ENCODE data around the gene SP4.

SP4 gene

GRCh38 chr7:21448974-21449373, 21.1 kb downstream of the SP4 start:
- TF ChIP-seq ZNF70 (CRISPR knock-in tag; IDR thresholded peaks at IDR 0.05): no peak
- no peak for TF ChIP-seq SNAI2 (CRISPR knock-in tag; IDR thresholded peaks at IDR 0.05)
- no peak for TF ChIP-seq ZFP3 (CRISPR knock-in tag; IDR thresholded peaks at IDR 0.05)
- TF ChIP-seq ARNTL (CRISPR knock-in tag; IDR thresholded peaks at IDR 0.05; ENCODE audit: borderline replicate concordance, low read depth): no peak
- no peak for TF ChIP-seq PPARA (CRISPR knock-in tag; IDR thresholded peaks at IDR 0.05; ENCODE audit: borderline replicate concordance)
- no peak for TF ChIP-seq TSHZ2 (CRISPR knock-in tag; IDR thresholded peaks at IDR 0.05)
- no peak for TF ChIP-seq ESRRG (CRISPR knock-in tag; IDR thresholded peaks at IDR 0.05)
- no peak for ATAC-seq

- TF ChIP-seq CSRNP3 (CRISPR knock-in tag; IDR thresholded peaks at IDR 0.05) (no peak), SNAI2 (CRISPR knock-in tag; IDR thresholded peaks at IDR 0.05) (no peak), TOX (CRISPR knock-in tag; IDR thresholded peaks at IDR 0.05; ENCODE audit: borderline replicate concordance) (no peak), RARB (CRISPR knock-in tag; IDR thresholded peaks at IDR 0.05) (no peak), ESRRG (CRISPR knock-in tag; IDR thresholded peaks at IDR 0.05) (no peak), POU6F1 (CRISPR knock-in tag; IDR thresholded peaks at IDR 0.05; ENCODE audit: borderline replicate concordance, low read depth) (no peak), ZFP30 (CRISPR knock-in tag; IDR thresholded peaks at IDR 0.05) (no peak), OSR1 (CRISPR knock-in tag; IDR thresholded peaks at IDR 0.05) (no peak), TCF4 (CRISPR knock-in tag; IDR thresholded peaks at IDR 0.05; ENCODE audit: borderline replicate concordance) (no peak), ISL1 (CRISPR knock-in tag; IDR thresholded peaks at IDR 0.05) (no peak), CREB5 (CRISPR knock-in tag; IDR thresholded peaks at IDR 0.05; ENCODE audit: low read depth) (no peak)
- ATAC-seq: no peak
Observed at GRCh38 chr7:21450076-21450475, 22.2 kb downstream of the SP4 start.

- TF ChIP-seq OSR1 (CRISPR knock-in tag; IDR thresholded peaks at IDR 0.05): no peak
- TF ChIP-seq ZFP30 (CRISPR knock-in tag; IDR thresholded peaks at IDR 0.05): no peak
- no peak for TF ChIP-seq TOX (CRISPR knock-in tag; IDR thresholded peaks at IDR 0.05; ENCODE audit: borderline replicate concordance)
- TF ChIP-seq CSDC2 (CRISPR knock-in tag; IDR thresholded peaks at IDR 0.05): no peak
- TF ChIP-seq ISL1 (CRISPR knock-in tag; IDR thresholded peaks at IDR 0.05): no peak
- no peak for TF ChIP-seq ZNF70 (CRISPR knock-in tag; IDR thresholded peaks at IDR 0.05)
- TF ChIP-seq PATZ1 (CRISPR knock-in tag; IDR thresholded peaks at IDR 0.05; ENCODE audit: borderline replicate concordance): no peak
- no peak for TF ChIP-seq PPARA (CRISPR knock-in tag; IDR thresholded peaks at IDR 0.05; ENCODE audit: borderline replicate concordance)
- TF ChIP-seq CSRNP3 (CRISPR knock-in tag; IDR thresholded peaks at IDR 0.05): no peak
- no peak for TF ChIP-seq POU6F1 (CRISPR knock-in tag; IDR thresholded peaks at IDR 0.05; ENCODE audit: borderline replicate concordance, low read depth)
- no peak for ATAC-seq
Observed at GRCh38 chr7:21450941-21451340, 23.1 kb downstream of the SP4 start.

All from SK-N-SH treated with all-trans-retinoic acid at 6 μM for 48 hours (cell line).